Peyer's patch (tissue), 4 donors: ENCODE results near the gene USP43.

ENCODE experiments used
- POLR2A ChIP-seq, 2 donors: fragments of 450-650 bp; IDR thresholded peaks; one replicate each; pipeline ENCODE4 v1.5.1; 2017; ENCODE audit warnings: antibody characterized with exemption in 2 of 2, mild to moderate bottlenecking in 2 of 2, moderate library complexity in 2 of 2
- TF ChIP-seq, protein P1 (sequence below), 6 experiments: fragments of 450-650 bp in 4 of 6; fragments of 200-600 bp in 2 of 6; sonication (generic) in 1 of 6; IDR thresholded peaks; one replicate each; pipeline ENCODE4 v1.5.1; 2017 to 2019; ENCODE audit warnings: antibody characterized with exemption in 6 of 6, mild to moderate bottlenecking in 3 of 6, moderate library complexity in 1 of 6

DNA sequence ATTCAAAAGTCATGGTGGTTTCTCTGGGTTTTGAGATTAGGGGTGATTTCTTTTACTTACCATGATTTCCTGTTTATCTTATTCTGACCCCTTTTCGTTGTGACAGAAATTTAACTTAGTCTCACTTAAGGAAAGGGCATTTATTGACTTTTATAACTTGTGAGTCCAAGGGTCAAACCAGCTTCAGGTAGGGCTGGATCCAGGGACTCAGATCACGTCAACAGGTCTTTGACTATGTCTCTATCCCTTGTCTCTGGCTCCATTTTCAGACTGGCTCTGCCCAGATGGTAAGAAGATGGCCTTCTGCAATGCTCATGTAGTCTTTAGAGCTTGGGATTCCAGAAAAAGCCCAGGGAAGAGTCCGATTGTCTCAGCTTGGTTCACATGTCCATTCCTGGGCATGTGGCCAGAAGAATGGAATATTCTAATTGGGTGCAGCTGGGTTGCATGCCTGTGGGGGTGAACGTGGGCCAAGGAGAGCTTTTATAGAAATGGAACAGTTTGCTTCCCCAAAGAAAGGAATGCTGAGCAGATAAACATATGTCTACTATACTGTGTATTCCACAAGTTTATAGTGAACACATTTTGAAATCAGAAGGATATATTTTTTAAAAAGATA is 13.4 kb downstream of the USP43 start:
- no peak for TF ChIP-seq POLR2A (IDR thresholded peaks at IDR 0.05)
- TF ChIP-seq, protein P1, sequence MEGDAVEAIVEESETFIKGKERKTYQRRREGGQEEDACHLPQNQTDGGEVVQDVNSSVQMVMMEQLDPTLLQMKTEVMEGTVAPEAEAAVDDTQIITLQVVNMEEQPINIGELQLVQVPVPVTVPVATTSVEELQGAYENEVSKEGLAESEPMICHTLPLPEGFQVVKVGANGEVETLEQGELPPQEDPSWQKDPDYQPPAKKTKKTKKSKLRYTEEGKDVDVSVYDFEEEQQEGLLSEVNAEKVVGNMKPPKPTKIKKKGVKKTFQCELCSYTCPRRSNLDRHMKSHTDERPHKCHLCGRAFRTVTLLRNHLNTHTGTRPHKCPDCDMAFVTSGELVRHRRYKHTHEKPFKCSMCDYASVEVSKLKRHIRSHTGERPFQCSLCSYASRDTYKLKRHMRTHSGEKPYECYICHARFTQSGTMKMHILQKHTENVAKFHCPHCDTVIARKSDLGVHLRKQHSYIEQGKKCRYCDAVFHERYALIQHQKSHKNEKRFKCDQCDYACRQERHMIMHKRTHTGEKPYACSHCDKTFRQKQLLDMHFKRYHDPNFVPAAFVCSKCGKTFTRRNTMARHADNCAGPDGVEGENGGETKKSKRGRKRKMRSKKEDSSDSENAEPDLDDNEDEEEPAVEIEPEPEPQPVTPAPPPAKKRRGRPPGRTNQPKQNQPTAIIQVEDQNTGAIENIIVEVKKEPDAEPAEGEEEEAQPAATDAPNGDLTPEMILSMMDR (IDR thresholded peaks at IDR 0.05), result no peak
